Pons (tissue), 1 donor: ENCODE measurements around the gene PRPF6.
"Not testable (repeated sequence)": the region's sequence is repeated elsewhere in the genome, so short reads cannot be mapped to it uniquely, and the experiment has no call there.

Experiments used
- DNase-seq: peaks from one replicate; pipeline ENCODE4 v3.0.0-alpha.2; 2016; ENCODE audit warnings: low spot score

Gene PRPF6

DNA sequence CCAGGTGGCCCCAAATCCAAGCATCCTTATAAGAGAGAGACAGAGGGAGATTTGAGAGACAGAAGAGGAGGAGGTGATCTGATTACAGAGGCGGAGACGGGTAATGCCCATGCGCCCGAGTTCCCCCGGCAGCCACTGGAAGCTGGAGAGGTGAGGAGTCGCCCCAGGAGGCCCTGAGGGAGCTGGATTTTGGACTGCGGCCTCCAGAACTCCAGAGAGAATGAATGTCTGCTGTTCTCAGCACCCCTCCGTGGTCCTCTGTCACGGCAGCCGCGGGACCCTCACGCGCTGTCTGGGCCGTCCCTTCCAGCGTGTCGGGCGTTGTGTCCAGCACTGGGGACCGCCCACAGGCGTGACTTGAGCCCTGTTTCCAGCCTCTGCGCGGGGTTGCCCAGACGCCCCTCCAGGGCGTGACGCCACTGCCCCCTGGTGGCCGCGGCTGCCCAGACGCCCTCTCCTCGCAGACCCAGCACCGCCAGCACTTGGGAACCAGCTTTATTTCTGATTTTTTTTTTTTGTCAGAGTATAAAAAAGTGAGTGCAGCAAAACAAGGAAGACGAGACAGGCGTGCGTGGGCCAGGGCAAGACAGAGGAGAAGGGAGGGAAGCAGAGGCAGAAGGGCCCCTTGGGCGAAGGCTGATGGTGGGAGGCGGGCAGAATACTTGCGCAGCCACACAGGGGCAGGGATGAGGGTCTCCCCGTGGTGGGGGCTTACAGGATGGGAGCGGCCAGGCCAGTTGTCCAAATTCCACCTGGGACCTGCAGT, 7.1 kb upstream of the PRPF6 start:
- DNase-seq = peak; percentile 73

DNA sequence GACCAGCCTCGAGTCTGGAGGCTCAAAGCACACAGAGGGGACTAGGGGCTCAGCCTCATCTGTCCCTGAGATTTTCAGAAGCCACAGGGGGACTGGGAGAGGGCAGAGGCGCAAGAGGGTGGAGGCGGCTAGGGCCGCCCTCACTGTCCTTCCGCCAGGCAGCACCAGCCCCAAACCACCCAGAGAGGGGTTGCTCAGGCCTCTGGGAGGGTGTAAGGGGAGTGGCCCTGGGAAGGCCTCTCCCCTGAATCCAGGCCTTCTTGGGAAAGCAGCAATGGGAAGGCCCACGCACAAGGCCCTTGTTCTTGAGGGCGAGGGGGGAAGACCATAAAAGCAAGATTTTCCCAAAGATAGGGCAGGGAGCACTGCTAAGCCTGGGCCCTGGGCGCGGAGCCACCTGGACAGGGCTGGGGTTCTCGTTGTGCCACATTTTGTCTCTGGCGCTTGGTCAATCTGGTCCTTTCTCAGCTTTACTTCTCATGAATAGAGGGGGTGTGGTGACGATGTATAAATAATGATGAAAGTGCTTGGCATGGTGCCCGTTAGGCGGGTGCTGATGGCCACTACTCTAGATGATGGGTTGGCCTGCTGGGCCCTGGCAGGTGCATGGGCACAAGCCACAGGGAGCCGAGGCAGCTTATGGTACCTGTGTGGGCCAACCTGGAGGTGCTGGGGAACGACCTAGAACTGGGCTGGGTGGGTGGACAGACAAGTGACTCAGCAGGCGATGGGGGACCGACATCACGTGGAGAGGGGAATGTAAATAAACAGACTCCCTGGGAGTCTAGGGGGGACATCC, 6.3 kb upstream of the PRPF6 start:
- no peak for DNase-seq

DNA sequence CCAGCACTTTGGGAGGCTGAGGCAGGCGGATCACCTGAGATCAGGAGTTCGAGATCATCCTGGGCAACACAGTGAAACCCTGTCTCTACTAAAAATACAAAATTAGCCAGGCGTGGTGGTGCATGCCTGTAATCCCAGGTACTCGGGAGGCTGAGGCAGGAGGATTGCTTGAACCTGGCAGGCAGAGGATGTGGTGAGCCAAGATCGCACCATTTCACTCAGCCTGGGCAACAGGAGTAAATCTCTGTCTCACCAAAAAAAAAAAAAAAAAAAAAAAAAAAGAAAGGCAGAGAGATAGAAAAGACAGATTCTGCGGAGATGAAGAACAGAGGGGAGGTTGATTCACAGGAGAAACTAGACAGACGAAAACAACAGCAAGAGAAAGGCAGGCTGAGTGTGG, 4.4 kb upstream of the PRPF6 start:
- not testable (repeated sequence) for DNase-seq

DNA sequence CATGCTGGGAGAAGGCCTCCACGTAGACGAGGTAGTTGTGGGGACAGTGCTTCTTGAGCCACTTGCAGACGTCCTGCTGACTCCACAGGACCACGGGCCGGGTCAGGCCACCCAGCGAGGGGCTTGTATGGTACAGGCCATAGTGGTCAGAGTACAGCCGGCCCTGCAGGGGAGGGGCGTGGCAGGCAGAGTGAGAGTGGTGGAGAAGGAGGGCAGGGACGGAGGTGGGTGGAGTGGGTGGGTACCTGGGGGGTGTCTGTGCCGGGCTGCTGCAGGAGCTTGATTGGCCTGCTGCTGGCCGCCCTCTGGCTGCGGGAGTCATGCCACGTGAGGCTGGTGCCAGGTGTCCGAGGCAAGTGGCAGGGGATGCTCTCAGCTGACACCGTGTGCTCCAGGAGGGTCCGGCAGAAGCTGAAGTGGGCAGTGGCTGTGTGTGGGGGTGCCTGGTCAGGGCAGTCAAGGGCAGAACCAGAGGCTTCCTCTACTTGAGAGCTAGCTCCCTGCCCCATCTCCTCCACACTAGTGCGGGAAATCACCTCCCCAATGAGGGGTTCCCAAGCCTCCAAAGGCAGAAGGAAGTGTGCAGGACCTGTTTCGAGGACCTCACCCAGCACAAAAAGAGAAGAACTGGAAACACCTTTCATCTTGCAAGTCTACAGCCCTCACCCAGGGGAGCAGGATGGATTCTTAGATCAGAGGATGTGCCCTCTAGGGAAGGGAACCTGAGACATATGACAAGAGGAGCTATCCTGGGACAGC, 3.8 kb upstream of the PRPF6 start:
- no peak for DNase-seq

DNA sequence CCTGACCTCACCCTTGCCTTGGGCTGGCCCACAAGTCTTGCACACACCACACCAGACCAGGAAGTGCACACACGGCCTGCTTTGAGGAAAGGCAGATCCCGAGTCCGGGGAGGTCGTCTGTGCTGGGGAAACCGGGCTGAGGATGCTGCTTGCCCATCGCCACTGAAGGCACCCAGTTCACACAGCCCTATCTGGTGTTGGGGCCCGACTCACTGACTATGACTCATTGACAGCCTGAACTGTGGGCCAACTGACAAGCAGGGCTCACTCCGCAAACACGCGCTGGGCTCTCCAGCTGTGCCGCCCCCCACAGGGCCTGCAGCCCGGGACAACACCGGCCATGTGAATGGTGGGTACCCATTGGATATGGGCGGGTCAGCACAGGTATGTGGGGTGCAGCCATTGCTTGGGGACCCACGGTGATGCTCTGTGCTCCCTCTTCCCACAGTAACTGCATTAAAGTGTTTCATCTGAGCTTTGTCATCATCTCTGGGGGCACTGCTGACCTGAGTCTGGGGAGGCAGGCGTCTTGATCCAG, 3.1 kb upstream of the PRPF6 start:
- DNase-seq = no peak

- DNase-seq = no peak
Observed at GRCh38 chr20:63978319-63979228, 2.4 kb upstream of the PRPF6 start.

DNA sequence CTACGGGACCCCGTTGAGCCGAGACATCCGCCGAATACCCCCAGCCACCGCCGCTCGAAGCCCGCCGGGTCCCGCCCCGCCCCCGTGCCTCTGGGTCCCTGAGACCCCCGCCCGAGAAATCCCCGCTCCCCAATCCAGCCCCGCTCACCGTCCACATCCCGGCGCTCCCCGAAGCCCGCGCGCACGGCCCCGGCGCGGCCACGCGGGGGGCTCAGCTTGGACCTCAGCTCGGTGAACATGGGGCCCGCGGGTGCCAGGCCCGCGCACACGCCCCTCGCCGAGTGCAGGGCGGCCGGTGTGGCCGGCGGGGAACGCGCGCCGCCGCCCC, 1.7 kb upstream of the PRPF6 start:
- no peak for DNase-seq

DNA sequence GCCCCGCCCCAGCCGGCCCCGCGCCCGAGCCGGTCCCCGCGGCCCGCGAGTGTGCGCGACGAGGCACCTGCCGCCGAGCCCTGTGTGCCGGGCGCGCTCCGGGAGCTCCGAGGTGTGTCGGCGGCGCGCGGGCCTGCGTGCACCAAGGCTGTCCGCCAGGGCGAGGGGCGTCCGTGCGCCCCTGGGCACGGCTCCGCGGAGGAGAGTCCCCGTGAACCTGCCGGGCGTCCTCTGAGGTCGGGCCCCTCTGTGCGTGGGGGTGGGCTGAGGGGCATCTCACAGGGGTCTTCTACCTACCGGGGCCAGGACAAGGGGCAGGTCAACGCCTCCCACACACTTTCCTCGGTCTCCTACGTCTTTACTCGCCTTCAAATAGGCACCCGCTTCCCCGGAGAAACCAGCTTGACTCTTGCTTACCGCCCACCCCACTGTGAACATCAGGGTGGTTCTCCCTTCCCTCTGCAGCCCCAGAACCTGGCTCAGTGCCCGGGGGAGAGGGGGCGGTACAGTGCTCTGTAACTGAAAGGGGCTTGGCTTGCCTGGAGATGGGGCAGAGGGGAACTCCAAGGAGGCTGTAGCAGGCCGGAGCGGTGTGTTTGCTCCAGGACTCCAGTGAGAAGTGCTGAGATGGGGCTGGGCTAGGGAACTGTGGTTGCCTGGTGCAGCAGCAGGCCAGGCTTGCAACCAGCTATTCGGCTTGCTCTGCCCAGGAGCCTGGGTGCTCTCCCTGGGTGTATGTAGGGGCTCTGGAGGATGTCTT, 1.2 kb upstream of the PRPF6 start, which contains the start of gene SAMD10:
SAMD10 (minus strand) TSS at position 86 of the 760 bp plus-strand sequence. CDS start 175 bp downstream, outside the sequence.
- no peak for DNase-seq

GRCh38 chr20:63980317-63980805, 571 bp upstream of the PRPF6 start:
- peak; percentile 26 for DNase-seq

- DNase-seq = no peak
Observed at GRCh38 chr20:63982937-63983336, 2.0 kb downstream of the PRPF6 start.

GRCh38 chr20:64000906-64001305, 20.0 kb downstream of the PRPF6 start:
- no peak for DNase-seq

DNA sequence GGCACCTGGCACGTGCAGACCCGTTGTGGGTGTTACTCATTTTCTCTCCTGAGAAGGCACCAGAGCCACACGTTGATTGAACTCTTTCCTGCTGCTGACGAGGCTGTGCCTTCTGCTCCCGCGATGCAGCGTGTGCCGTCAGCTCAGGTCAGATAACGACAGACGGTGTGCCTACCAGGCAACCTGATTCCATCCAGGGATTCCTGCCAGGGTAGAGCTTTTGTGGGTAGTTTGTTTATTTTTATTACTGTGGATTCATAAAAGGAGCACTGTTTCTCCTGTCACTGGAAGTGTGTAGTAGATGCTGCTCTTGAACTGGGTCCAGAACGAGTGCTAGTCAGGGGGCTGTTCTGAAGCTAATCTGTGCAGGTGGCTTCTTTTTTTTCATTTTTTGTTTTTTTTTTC, 20.7 kb downstream of the PRPF6 start:
- peak; percentile 16 for DNase-seq

DNA sequence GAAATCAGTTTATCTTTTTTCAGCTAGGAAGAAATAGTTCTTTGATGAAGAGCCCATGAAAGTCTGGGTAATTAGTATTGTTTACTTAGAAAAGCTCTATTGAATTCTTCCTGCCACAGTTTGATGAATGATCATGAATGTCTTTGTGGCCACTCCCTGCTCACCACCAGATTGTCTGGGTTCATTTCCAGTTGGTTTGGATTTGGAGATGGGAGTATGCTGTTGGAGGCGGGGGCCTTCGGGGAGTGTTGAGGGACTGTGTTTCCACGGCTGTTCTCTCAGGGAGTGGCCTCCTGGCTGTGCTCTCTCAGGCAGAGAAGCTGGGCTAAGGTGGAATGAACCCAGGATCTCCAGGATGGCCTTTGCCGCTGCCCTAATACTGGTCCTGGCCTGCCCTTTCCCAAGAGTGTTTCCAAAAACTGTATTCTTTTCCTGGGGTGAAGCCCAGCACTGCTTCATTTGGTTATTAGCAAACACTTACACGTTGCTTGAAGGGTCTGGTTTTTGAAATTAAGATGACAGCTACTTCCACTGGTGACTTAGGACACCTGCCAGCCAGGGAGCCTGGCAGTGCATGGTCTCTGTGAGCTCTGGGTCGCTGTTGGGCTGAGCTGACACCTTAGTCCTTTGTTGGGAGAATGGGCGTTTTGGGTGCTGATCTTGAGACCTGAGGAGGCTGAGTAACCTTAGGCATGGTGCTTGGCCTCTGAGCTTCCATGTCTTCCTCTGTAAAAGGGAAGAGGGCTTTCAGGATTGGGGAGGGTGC, 23.2 kb downstream of the PRPF6 start:
- DNase-seq = no peak

- no peak for DNase-seq
Observed at GRCh38 chr20:64005394-64005793, 24.5 kb downstream of the PRPF6 start.

DNA sequence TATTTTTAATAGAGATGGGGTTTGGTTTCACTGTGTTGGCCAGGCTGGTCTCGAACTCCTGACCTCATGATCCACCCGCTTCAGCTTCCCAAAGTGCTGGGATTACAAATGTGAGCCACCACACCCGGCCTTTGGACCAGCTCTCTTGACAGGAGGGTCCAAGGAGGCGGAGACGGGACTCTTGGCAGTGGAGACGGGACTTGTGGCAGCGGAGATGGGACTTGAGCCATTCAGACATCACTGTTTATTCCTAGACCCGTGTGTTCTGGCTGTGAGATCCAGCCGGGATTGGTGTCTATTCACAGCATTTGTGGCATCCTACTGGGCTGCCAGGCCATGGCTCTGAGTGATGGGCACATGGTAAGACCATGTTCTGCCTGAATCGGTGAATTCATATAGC, 25.6 kb downstream of the PRPF6 start:
- DNase-seq = peak; percentile 5

DNA sequence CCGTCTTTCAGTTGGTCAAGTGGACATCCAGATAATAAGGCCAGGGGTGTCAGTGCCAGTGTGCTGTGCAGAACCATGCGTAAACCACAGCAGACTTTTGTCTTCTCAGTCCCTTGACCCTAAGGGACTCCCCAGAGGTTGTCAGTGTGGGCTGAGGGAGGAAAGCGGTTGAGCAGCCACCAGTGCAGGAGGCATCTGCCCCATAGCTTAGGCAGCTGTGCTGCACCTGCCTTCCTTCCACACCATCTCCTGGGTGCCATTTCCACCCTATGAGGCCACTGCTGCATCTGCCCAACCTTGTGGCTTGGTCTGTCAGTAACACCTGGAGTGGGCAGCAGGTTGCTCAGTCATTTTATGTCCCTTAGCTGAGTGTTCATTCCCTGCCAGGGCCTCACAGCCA, 26.0 kb downstream of the PRPF6 start:
- no peak for DNase-seq

DNA sequence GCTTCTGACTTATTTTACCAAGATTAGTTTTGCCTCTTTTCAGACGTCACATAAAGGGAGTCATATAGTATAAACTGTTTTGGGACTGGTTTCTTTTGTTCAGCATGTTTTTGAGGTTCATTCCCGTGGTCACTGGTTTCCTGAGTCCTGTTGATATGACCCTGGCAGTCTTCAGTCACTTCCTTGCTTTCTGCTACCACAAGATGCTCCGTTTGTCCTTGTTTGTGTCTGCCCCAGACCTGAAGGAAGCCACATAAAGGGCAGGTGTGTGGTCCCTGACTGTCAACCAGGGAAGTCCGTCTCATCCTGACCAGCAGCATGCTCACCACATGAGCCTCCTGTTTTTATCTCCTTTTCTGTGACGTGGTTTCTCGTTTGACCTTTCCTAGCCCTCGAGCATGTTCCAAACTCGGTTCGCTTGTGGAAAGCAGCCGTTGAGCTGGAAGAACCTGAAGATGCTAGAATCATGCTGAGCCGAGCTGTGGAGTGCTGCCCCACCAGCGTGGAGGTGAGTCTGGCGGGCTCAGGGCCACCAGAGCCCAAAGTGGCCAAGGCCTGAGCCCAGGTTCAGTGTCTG, 29.0 kb downstream of the PRPF6 start:
- no peak for DNase-seq

- no peak for DNase-seq
Observed at GRCh38 chr20:64010711-64011237, 29.8 kb downstream of the PRPF6 start.

GRCh38 chr20:64011366-64011779, 30.4 kb downstream of the PRPF6 start:
- no peak for DNase-seq
